Activated CD4-positive, CD25-positive, alpha-beta regulatory T cell (primary cell): ENCODE measurements around the gene SORD.
"Not testable (repeated sequence)": the region's sequence is repeated elsewhere in the genome, so short reads cannot be mapped to it uniquely, and the experiment has no call there.

ENCODE experiments used
- DNase-seq, 4 experiments: peaks; one replicate each; lab custom pipeline; 2025; lab: John Stamatoyannopoulos, UW

Gene SORD

GRCh38 chr15:45062301-45062700, 39.3 kb downstream of the SORD start:
- DNase-seq, result not testable (repeated sequence)

DNA sequence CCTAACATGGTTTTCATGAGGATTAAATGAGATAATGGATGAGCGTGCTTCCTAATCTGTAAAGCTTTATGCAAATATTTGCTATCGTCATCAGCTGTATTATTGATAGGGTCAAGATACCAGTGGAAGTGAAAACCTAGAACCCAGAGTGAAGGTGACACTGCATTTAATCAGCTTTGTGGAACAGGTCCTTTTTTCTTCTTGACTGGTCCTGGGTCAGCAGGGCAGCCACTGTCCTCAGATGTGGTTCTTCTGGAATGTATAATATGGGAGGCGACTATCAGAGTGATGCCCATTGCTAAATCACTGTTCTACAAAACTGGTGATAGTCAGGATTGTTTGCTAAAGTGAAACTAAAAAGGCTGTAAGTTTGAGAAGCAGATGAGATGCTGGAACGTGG, 41.4 kb downstream of the SORD start:
- DNase-seq, result no peak

GRCh38 chr15:45069942-45070360, 47.0 kb downstream of the SORD start:
- not testable (repeated sequence) for DNase-seq

DNA sequence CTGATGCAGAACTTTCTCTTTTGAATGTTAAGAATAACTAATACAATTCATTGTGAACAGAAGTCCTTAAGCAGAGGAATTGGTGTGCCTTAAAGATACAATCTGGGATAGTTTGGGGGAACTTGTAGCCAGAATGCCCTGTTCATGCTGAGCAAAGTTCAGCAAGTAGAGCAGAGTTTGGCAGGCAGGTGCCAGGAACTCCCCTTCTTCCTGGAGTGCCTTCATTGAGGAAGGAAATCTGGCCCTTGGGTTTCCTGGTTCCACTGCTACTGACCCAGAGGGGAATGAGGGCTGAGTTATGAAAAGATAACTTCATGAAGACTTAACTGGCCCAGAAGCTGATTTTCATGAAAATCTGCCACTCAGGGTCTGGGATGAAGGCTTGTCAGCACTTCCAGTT, 50.6 kb downstream of the SORD start:
- DNase-seq, result not testable (repeated sequence)

GRCh38 chr15:45075440-45076320, 52.7 kb downstream of the SORD start:
- DNase-seq, result not testable (repeated sequence)

DNA sequence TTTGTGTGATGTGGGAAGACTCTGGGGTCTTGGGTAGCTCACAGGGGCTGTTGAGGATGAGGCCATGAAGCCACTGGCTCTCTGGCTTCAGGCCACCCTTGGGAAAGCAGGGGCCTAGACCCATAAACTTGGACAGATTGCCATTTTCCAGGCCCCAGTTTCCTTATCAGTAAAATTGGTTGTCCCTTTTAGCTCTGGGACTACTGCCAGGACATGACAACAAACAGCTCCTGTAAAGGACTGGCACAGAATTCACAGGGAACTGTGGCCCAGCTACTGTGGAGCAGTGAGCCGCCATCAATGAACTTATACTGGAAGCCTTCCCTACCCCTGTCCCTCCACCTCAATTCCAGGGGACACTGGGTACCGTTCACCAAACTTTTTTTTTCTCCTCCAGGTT, 54.4 kb downstream of the SORD start:
- DNase-seq, result not testable (repeated sequence)

DNA sequence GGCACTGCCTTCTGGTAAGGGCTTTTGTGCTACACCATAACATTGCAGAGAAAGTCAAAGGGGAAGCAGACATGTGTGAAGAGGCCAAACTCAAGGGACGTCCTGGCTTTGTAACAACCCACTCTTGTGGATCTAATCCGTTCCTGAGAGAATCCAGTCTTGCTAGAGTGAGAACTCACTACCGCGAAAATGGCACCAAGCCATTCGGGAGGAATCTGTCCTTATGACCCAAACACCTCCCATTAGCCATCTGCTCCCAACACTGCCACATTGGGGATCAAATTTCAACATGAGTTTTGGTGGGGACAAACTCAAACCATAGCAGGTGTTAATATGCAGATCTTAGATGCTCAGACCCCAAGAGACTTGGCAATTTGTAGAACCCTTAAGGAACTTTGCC, 56.2 kb downstream of the SORD start:
- not testable (repeated sequence) for DNase-seq

GRCh38 chr15:45079628-45080246, 56.7 kb downstream of the SORD start:
- DNase-seq, result not testable (repeated sequence)

- DNase-seq, result not testable (repeated sequence)
Measured at GRCh38 chr15:45080593-45080992, 57.6 kb downstream of the SORD start.

DNA sequence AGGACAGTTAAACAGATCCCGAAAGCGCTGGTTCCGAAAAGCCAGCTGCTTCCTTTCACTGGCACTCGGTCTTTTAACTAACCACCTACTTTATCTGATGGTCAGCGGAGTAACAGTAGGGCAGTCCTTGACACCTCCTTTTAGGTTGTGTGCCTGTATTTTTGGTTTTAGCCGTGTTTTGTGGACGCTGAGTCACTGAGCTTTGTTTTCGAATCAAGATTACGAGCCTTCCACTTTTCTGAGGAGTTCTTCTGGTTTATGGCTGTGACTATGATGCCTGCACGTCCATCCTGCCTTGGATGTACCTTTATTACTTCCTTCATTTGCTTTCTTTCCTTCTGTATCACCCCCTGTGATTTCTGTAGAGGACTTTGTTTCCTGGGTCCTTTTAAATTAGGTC, 59.4 kb downstream of the SORD start:
- not testable (repeated sequence) for DNase-seq

DNA sequence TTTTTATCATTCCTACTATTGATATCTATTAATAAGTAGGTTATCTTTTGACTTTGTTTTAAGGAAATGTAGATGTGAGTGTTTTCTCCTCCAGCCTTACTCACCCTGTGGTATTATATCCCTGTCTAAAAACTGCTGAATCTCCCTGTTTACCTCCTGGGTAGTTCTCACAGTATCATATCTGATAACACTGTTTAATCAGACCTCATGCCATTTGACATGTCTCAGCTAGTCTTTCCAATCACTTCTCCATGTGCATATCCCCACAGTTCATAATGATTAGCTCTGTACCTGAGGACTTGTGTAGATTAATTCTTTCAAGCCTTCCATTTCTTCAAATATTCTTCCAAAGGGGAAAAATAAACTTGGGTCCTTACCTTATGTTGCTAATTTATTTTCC, 60.2 kb downstream of the SORD start:
- no peak for DNase-seq

DNA sequence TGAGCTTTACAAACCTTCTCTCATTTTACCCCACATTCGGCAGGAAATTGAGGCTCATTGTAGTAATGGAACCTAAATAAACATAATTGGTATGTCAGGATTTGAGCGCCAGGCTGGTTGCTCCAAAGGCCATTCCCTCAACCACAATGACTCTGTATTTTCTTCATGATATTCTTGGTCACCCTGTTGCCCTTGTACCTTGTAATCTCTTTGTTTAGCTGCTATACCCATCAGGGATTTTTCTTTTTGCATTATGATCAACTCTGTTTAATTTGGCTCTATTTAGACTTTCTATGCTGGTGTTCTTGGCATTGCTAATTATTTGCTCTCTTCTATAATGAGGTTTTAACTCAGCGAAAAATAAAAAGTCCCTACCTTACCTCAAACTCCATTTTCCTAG, 61.2 kb downstream of the SORD start:
- DNase-seq, result no peak

DNA sequence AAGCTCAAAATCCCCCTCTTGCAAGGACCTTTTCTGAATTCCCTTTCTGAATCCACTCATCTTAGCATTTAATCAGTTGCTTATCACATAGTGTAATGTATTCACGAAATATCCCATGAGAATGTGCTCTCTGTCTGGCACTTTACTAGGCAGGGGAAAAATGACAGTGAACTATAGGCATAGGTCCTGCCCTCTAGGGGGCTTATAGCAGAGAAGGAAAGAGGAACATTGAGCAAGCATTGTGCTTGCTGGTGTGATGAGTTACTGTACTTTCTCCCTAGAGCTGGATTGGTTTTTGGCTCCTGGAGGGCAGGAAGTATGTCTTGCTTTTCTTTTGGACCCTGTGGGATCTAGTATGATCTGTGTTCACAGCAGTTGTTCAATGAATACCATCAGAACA, 64.5 kb downstream of the SORD start:
- DNase-seq, result no peak

GRCh38 chr15:45088801-45089711, 66.1 kb downstream of the SORD start:
- DNase-seq, result no peak

GRCh38 chr15:45089712-45090373, 66.8 kb downstream of the SORD start:
- no peak for DNase-seq

GRCh38 chr15:45091161-45091560, 68.2 kb downstream of the SORD start:
- DNase-seq, result no peak

- no peak for DNase-seq
Measured at GRCh38 chr15:45091576-45091975, 68.6 kb downstream of the SORD start.

DNA sequence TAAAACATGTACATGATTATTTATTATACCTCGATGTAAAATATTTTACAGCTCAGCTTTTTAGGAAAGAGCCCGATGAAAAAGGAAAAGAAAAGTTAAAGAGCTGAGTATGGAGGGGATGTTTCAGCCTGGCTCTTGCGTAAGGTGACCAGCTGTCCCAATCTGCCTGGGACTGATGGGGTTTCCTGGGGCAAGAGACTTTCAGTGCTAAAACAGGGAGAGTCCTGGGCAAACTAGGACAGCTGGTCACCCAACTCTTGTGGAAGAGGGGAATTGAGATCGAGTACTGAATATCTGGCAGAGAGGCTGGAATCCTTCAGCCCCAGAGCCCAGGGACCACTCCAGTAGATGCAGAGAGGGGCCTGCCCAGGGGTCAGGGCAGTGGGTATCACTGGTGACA, 70.0 kb downstream of the SORD start:
- DNase-seq, result no peak

GRCh38 chr15:45093622-45094357, 70.8 kb downstream of the SORD start:
- no peak for DNase-seq

DNA sequence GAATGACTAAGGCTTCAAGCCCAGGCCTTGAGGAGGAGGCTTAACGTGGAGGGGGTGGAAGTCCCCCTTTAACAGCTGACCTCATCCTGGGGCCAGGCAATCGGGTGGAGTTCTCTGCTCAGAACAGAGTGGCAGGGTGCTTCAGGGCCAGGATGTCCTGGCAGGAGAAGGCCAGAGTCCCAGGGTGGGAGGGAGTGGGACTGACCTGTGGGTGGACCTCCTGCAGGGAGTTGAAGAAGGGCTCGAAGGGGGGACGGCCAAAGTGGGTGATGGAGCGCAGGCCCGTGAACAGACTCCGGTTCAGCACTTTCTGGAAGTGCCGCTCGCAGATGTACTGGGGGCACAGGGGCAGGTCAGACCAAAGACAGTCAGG, 71.3 kb downstream of the SORD start:
- DNase-seq, result no peak

DNA sequence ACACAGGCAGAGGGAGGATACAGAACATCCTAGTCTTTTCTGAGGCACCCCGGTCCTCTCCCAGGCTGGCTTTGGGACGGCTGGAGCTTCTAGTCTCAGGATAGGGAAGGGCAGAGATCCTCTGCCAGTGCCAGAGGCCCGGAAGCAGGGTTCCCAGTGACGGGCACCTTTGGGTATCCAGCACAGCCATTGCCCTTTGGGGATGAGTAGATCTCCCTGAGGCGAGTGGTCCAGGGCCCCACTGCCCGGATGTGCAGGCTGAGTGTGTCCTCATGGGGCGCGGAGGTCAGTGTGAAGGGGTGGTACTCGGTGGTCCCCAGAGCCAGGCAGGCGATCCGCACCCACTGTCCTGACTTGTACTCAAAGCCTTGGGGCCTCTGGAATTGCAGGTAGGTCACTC, 72.7 kb downstream of the SORD start:
- no peak for DNase-seq
